Small intestine (tissue), 7 donors: ENCODE data around the gene MAP7. TPM values are rescaled to one million over a fixed set of nuclear protein-coding genes. Genes with fewer than 3 reads are reported as not detected.
A peak's percentile ranks its signal among the peaks of the same experiment; 100 is the strongest.

Source experiments
- DNase-seq, 2 donors: peaks; one replicate each; pipeline versions ENCODE4 v3.0.0 to v3.0.0-alpha.2; 2013
- FAIRE-seq: peaks from 2 replicates; lab custom pipeline; 2012; peaks lifted over from hg19 to GRCh38; lab: Jason Lieb, UNC
- H3K27ac ChIP-seq, 3 donors: one replicate each; pipeline ENCODE4 v1.5.1; 2013; ENCODE audit warnings: low read length in 2 of 3, mild to moderate bottlenecking in 2 of 3, control low read depth in 1 of 3, inconsistent platforms in 1 of 3, low read depth in 1 of 3, moderate library complexity in 1 of 3
- H3K27me3 ChIP-seq, 3 donors: one replicate each; pipeline ENCODE4 v1.6.1; 2013; ENCODE audit warnings: low read length in 3 of 3, inconsistent platforms in 1 of 3; ENCODE audit not compliant: control insufficient read depth in 3 of 3, insufficient read depth in 3 of 3
- H3K36me3 ChIP-seq, 3 donors: one replicate each; pipeline ENCODE4 v1.6.1; 2013; ENCODE audit warnings: low read length in 3 of 3, inconsistent platforms in 1 of 3, low read depth in 1 of 3, mild to moderate bottlenecking in 1 of 3, moderate library complexity in 1 of 3; ENCODE audit not compliant: control insufficient read depth in 3 of 3, insufficient read depth in 2 of 3
- H3K4me1 ChIP-seq, 3 donors: one replicate each; pipeline ENCODE4 v1.6.1; 2013; ENCODE audit warnings: low read length in 2 of 3, inconsistent platforms in 1 of 3, low read depth in 1 of 3, mild to moderate bottlenecking in 1 of 3, moderate library complexity in 1 of 3; ENCODE audit not compliant: control insufficient read depth in 3 of 3, insufficient read depth in 2 of 3
- H3K4me3 ChIP-seq, 3 donors: one replicate each; pipeline ENCODE4 v1.5.1; 2013; ENCODE audit warnings: low read length in 3 of 3, control low read depth in 1 of 3, inconsistent platforms in 1 of 3, low read depth in 1 of 3, mild to moderate bottlenecking in 1 of 3, moderate library complexity in 1 of 3
- H3K9me3 ChIP-seq, 2 donors: one replicate each; pipeline ENCODE4 v1.6.1; 2013; ENCODE audit warnings: low read depth in 1 of 2, low read length in 1 of 2; ENCODE audit not compliant: control insufficient read depth in 2 of 2, insufficient read depth in 1 of 2
- WGBS, 3 donors: extraction: QIAGEN DNeasy Blood & Tissue Kit; methylation state at CpG; one replicate each; pipeline ENCODE4 v1.1.7; 2013; 5-methylcytosine and 5-hydroxymethylcytosine counted together
- polyA plus RNA-seq, 4 donors: library from polyadenylated mRNA; stranded (reverse) in 3 of 4; unstranded in 1 of 4; fragments of 200-250 nt in 3 of 4; fragments of 120-200 nt in 1 of 4; gene quantifications; one replicate each; pipeline versions ENCODE4 v1.2.1 to v1.2.3, GENCODE V29; 2013
- donor health status: healthy with polysubstance abuse.
- donor health status: control.
- donor health status: control.
- donor health status: Bipolar disorder and iron deficiency.
- donor health status: healthy.

The MAP7 gene
- polyA plus RNA-seq, 4 donors = 18.3 to 45.6 (median 21.4) TPM

DNA sequence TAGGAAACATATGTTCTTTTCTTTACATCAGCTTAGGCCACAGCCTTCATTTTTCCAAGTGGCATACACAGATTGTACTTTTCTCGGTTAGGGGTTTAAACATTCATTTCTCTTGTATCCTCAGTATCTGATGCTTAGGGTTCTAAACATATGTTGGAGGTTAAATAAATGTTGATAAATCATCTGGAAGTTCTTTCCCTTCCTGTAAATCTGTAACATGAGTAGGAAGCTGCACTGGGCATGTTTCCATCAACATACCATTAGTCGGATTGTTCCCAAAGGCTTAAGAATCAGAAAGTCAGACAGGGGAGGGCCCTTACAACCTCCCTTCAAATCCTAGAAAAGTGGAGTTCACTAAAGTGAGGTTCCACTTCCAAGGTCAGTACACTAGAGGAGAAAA is 205.8 kb downstream of the MAP7 start:
- no peaks in the 10 kb centered on the region for H3K4me1 ChIP-seq
- no peak overlapping the region for H3K27ac ChIP-seq
- DNase-seq (no peak), FAIRE-seq (no peak)
- H3K36me3 ChIP-seq = peaks cover 3 to 19% (median 8%) of the 10 kb centered on the region in 3 donors
- H3K4me3 ChIP-seq = no peak overlapping the region
- H3K9me3 ChIP-seq = no peaks in the 10 kb centered on the region
- WGBS, 3 donors = 81 to 90% (median 84%) methylated on average over 2 of the region's 2 CpGs
- H3K27me3 ChIP-seq = no peaks in the 10 kb centered on the region

DNA sequence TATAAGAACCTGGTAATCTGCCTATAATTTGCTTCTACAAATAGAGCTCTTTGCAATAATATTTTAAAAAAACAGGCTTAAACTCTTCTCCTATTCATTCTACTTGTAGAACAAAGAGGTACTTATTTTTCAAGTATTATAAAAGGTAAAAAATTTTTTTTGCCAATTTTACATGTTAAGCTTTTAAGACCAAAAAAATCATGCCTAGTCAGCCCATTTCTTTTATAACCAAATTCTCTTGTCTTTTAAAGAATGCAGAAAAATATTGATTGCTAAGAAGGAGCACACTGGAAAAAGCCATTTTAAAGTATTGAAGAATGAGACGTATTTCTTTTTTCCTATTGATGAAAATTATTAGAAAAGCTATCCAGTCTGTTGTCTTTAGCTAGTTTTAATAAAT is 206.5 kb downstream of the MAP7 start:
- Histone ChIP-seq H3K4me1 (no peaks in the 10 kb centered on the region), H3K27me3 (no peaks in the 10 kb centered on the region)
- no peak for FAIRE-seq

DNA sequence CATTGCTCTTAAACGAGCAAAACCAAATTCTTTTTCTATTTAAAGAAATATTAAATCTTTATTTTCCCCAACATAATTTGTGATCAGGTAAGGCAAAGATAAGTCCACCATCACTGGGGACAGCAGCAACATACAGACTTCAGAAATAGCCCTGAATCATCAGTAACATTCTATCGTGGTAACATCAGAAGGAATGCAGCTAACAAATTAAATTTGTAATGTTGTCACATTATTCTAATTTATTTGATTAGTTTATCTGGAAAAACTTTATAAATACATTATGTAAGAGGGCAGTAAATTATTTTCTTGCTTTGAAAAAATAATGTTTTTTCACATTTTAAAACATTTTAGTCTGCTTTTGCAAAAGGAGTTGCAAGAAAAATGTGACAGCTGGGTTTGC is 206.9 kb downstream of the MAP7 start:
- WGBS, 3 donors = 56 to 75% (median 63%) methylated on average over 2 of the region's 2 CpGs
- FAIRE-seq = no peak

More for the DNA sequence above, 206.5 kb downstream of the MAP7 start:
- Histone ChIP-seq H3K36me3 (peaks cover 3 to 17% (median 7%) of the 10 kb centered on the region in 3 donors), H3K9me3 (no peaks in the 10 kb centered on the region), H3K27ac (no peak overlapping the region), H3K4me3 (no peak overlapping the region)
- DNase-seq = no peak
- 82 to 92% (median 89%) methylated on average over 1 of the region's 1 CpG for WGBS, 3 donors

DNA sequence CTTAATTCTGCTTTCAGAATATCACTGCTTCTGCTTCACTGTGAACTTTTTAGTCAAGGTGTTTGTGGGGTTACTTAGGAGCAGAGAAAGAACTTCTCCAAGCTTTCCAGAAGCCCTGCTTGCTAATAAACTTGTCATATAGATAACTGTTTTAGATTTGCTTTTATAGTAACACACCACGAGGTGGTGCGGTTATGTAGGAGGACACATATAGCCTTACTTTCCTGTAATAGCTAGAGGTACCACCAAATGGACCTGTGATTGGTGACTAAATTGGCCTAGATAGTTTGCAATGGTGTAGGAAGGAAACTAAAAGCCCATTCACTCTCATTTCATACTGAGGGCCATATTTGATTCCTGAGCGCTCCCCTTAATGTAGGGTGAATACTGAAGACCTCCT is 208.3 kb downstream of the MAP7 start:
- FAIRE-seq = no peak
- DNase-seq = peak in 1 of 2 donors; percentile 8
- 78 to 96% (median 87%) methylated on average over 3 of the region's 3 CpGs for WGBS, 3 donors

More for the DNA sequence above, 206.9 kb downstream of the MAP7 start:
- H3K27ac ChIP-seq = no peak overlapping the region
- H3K36me3 ChIP-seq = peaks cover 3 to 17% (median 5%) of the 10 kb centered on the region in 3 donors
- no peaks in the 10 kb centered on the region for H3K9me3 ChIP-seq
- no peaks in the 10 kb centered on the region for H3K4me1 ChIP-seq
- no peaks in the 10 kb centered on the region for H3K27me3 ChIP-seq
- no peak overlapping the region for H3K4me3 ChIP-seq
- DNase-seq = no peak

DNA sequence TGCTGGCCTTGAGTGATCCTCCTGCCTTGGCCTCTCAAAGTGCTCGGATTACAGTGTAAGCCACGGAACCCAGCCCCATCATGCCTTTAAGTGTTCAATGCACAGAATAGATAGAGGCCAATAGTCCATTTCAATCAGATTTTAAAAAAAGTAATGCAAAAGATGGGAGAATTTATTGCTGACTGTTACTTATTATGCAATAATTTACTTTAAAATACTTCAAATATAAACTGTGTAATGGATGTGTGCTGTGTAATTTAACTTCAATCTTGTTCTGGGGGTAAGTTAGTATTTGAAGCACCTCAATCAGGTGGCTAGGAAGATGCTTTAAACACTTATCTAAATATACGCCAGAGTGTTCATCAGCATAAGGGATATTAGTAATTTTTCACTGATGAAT is 208.9 kb downstream of the MAP7 start:
- Histone ChIP-seq H3K27me3 (no peaks in the 10 kb centered on the region), H3K9me3 (no peaks in the 10 kb centered on the region), H3K4me3 (no peak overlapping the region), H3K4me1 (no peaks in the 10 kb centered on the region), H3K27ac (no peak overlapping the region), H3K36me3 (peaks cover 3 to 12% (median 4%) of the 10 kb centered on the region in 3 donors)
- 95 to 97% (median 97%) methylated on average over 3 of the region's 3 CpGs for WGBS, 3 donors
- DNase-seq (no peak), FAIRE-seq (no peak)

More for the DNA sequence above, 208.3 kb downstream of the MAP7 start:
- H3K9me3 ChIP-seq = no peaks in the 10 kb centered on the region
- no peaks in the 10 kb centered on the region for H3K27me3 ChIP-seq
- no peaks in the 10 kb centered on the region for H3K4me1 ChIP-seq
- H3K4me3 ChIP-seq = no peak overlapping the region
- peaks cover 3 to 13% (median 5%) of the 10 kb centered on the region in 3 donors for H3K36me3 ChIP-seq
- no peak overlapping the region for H3K27ac ChIP-seq

DNA sequence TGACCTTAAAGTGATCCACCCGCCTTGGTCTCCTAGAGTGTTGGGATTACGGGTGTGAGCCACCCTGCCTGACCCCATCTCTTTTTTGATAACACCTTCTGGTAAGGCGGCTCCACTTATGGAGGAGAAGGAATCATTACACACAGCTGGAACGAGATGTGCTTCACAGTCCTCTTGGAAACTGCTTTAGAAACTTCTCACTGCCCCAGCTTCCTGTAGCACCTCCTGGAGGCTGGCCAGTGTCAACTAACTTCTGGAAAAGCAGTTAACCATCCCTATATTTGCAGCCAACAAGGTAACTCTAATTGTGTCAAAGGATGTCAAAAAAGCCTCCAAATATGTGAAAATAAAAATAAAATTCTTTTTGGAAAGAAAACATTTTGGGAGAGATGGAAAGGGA is 211.7 kb downstream of the MAP7 start:
- Histone ChIP-seq H3K27me3 (no peaks in the 10 kb centered on the region), H3K27ac (no peak overlapping the region), H3K4me3 (no peak overlapping the region), H3K9me3 (no peaks in the 10 kb centered on the region), H3K36me3 (peaks cover 0 to 7% (median 0%) of the 10 kb centered on the region in 3 donors), H3K4me1 (no peaks in the 10 kb centered on the region)
- FAIRE-seq (no peak), DNase-seq (no peak)
- WGBS, 3 donors = 85 to 87% (median 85%) methylated on average over 4 of the region's 4 CpGs

DNA sequence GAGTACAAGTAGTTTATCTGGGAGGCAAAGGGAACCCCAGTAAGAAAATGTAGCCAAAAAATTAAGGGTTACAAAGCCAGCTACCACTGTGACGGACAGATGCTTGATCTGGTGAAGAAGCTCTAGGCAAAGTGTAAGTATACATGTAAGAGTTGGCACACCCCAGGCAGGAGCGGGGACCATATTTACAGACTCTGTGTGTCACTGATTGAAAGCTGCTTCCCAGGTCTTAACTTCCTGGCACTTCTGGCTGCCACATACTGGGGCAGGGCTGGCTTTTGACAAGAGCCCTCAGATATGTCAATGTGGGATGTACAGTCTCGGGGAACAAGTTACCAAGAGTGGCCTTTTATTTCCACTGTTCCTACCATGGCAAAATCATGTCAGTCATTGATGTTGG is 212.6 kb downstream of the MAP7 start:
- Histone ChIP-seq H3K27ac (no peak overlapping the region), H3K27me3 (no peaks in the 10 kb centered on the region), H3K36me3 (peaks cover 0 to 7% (median 0%) of the 10 kb centered on the region in 3 donors), H3K9me3 (no peaks in the 10 kb centered on the region), H3K4me1 (no peaks in the 10 kb centered on the region), H3K4me3 (no peak overlapping the region)
- WGBS, 3 donors = 86 to 97% (median 90%) methylated on average over 3 of the region's 3 CpGs
- DNase-seq (no peak), FAIRE-seq (no peak)

DNA sequence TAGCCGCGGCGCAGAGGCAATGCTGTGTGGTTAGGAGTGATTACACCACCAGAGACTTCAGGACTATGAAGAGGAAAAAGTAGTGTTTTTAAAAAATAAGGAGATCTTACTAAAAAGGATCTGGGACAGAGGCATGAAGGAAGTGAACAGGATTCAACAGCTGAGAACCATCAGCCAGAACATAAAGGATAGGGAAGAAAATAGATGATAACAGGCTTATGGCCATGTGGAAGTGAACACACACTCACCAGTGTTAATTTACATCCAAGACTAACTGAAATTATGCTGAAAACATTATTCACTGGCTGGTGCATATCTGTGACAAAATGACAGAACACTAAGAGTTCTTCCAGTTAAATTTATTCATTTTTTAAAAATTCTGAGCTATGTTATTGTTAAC is 213.1 kb downstream of the MAP7 start:
- no peak for DNase-seq
- Histone ChIP-seq H3K27me3 (no peaks in the 10 kb centered on the region), H3K4me1 (no peaks in the 10 kb centered on the region), H3K27ac (no peak overlapping the region), H3K36me3 (peaks cover 0 to 7% (median 0%) of the 10 kb centered on the region in 3 donors), H3K4me3 (no peak overlapping the region), H3K9me3 (no peaks in the 10 kb centered on the region)
- FAIRE-seq = no peak
- 75 to 84% (median 84%) methylated on average over 3 of the region's 3 CpGs for WGBS, 3 donors

DNA sequence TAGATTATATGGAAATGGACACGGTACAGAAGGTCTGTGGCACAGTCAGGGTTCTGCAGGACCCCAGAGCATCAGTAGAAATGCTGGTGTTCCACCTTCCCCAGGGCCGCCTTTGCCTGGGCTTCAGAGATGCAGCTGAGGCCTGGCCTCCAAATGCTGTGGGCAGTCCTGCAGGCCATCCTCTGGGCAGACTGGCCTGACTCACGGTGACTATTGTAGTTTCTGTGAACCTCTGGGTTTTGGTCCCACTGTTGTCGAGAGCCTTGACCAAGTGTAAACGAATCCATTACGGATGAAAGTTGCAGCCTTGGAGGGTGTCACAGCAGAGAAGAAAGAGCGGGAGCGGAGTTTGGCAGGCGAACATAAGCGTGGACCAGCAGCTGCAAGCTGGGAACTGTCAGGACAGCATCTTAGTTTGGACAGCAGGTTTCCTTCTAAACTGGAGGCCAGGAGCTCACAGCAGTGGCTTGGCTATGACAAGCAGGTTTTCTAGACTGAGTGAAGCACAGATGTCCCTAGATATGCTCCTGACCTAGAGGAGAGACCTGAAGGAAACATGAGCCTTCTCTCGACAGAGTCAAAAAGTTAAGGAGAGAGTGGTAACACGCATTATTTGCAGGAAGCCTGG is 214.4 kb downstream of the MAP7 start:
- Histone ChIP-seq H3K36me3 (peaks cover 0 to 4% (median 0%) of the 10 kb centered on the region in 3 donors), H3K27me3 (no peaks in the 10 kb centered on the region), H3K9me3 (no peaks in the 10 kb centered on the region), H3K4me1 (no peaks in the 10 kb centered on the region), H3K27ac (no peak overlapping the region), H3K4me3 (no peak overlapping the region)
- 78 to 89% (median 88%) methylated on average over 12 of the region's 12 CpGs for WGBS, 3 donors
- FAIRE-seq (no peak), DNase-seq (no peak)
